GM12864 (cell line): ENCODE results near the gene TACSTD2.
A peak's percentile ranks its signal among the peaks of the same experiment; 100 is the strongest.
"Not testable (repeated sequence)": the region's sequence is repeated elsewhere in the genome, so short reads cannot be mapped to it uniquely, and the experiment has no call there.

Experiments
- DNase-seq: peaks from one replicate; pipeline ENCODE4 v3.0.0-alpha.2; 2011; ENCODE audit warnings: low read depth
- H3K4me3 ChIP-seq: 2 replicates; pipeline ENCODE4 v1.5.1; 2011; ENCODE audit warnings: mild to moderate bottlenecking, low read depth, low read length, control low read depth
- TF ChIP-seq, protein P1 (sequence below): IDR thresholded peaks from 2 replicates; pipeline ENCODE4 v1.5.1; 2011; ENCODE audit warnings: low read depth, mild to moderate bottlenecking, moderate library complexity, low read length, control low read depth, inconsistent platforms; ENCODE audit errors: missing control alignments

The TACSTD2 gene

DNA sequence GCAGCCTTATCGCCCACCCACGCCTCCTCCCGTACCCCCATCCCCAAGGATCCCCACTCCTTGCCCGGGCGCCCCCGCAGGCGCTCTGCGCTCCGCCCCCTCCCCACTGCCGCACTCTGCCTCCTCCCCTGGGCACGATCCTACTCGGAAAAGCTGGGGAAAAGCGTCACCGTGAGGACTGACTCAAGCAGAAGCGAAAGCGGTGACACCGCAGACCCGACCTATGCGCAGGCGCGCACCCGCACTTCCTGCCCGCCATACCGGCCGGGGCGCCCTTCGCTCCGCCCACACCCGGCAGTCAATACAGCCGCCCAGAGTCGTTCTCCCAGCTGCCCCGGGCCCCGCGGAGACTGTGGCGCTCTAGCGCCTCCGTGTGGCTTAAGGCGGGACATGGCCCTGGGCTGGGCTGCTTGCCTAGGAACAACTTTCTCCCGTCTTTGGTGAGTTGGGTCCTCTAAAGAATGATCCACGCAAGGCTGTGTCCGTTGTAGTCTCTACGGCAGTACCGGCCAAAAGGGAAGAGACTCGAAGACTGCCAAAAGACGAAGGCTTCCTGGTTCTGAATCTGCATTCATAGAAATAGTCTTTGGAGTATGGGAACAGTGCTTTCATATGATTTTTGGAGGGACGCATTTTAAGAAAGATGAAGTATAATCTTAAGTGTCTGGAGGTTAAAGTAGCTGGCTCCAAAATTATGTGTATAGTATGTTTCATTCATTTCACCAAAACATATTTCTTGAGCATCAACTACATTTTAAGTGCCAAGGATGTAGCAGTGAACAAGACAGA lies 30.3 kb downstream of the TACSTD2 start, which contains the start of gene OMA1:
TSS of gene OMA1 (minus strand) at position 207 of the 789 bp plus-strand sequence. CDS start 7,432 bp downstream, outside the sequence.
- TF ChIP-seq, protein P1, sequence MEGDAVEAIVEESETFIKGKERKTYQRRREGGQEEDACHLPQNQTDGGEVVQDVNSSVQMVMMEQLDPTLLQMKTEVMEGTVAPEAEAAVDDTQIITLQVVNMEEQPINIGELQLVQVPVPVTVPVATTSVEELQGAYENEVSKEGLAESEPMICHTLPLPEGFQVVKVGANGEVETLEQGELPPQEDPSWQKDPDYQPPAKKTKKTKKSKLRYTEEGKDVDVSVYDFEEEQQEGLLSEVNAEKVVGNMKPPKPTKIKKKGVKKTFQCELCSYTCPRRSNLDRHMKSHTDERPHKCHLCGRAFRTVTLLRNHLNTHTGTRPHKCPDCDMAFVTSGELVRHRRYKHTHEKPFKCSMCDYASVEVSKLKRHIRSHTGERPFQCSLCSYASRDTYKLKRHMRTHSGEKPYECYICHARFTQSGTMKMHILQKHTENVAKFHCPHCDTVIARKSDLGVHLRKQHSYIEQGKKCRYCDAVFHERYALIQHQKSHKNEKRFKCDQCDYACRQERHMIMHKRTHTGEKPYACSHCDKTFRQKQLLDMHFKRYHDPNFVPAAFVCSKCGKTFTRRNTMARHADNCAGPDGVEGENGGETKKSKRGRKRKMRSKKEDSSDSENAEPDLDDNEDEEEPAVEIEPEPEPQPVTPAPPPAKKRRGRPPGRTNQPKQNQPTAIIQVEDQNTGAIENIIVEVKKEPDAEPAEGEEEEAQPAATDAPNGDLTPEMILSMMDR, result peak; percentile 95
- DNase-seq, result peak; percentile 87
- H3K4me3 ChIP-seq, result peak within 1 kb of the TSS; percentile 94

DNA sequence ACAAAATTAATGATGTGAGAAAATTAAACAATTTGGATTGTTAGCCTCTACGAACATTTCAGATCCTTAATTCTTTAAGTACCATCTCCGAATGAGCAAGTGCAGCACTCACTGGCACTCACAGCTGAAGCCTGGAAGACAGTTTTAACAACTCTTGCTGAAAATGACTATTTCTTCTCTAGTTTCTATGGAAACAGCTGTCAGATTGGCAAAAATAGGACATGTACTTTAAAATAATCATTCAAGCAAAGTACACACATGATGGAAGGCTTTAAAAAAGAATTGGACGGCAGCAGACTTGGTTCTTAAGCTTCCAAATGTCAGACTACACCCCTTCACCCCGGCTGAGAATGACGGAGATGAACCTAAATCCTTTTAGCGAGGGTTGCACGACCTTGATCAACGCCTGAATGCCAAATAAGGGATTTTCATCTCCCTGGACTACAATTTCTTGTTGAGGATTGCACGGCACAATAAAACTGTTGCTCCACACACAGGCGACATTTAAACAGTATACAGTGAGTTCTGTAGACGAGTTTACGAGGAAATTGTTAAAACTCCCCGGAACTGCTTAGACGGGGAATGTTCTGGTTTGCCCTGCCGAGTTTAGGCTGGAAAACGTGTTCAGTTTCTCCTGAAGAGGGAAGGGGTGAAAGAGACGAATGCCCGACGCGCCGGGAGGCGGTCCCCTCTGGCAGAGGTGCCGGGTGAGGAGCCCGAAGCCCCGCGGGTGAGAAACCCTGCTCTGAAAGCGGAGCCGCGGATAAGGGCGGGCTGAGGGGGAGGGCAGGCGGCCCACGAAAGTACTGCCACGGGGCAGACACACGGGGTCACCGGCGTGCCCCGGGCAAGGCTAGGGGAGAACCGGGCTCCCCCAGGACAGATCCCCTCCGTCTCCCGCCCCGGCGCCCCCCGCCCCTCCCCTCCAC lies 31.2 kb downstream of the TACSTD2 start:
- DNase-seq, result peak; percentile 36
- TF ChIP-seq, protein P1, result no peak
- peak overlapping the region; percentile 94 for H3K4me3 ChIP-seq

DNA sequence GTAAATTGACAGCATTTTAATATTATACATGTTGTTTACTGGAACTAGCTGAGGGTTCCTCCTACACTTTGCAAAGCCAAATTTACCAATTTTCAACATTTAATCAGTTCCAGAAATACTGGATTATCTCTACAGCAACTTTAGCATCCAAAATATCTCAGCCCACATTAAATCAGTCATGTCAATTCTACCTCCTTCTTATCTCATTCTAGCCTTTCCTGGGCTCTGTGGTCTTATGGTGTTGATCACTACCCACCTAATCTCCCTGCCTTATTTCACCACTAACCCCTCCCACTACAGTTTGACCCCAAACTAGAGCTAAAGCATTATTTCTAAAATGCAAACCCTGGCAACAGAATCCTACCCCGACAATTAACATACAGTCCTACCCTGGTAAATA lies 33.8 kb downstream of the TACSTD2 start:
- no peak for DNase-seq
- TF ChIP-seq, protein P1, result no peak
- no peak overlapping the region for H3K4me3 ChIP-seq

DNA sequence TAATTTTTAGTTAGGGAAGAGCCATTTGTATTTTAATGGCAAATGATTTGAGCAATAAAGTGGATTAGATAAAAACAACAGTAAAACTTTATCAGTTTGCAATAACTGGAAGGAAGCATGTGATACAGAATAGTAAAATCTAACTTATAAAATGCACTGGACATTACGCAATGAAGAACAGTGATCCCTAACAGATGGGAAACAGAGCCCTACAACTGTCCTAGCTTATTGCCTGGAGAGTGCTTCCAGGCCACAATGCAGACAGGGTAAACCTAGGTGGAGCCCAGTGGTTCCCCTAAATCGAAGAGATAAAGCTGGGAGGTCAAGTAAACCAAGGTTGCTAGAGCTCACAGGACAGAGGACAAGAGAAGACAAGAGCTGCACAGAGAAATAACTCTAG lies 37.5 kb downstream of the TACSTD2 start:
- no peak for DNase-seq
- TF ChIP-seq, protein P1, result no peak

DNA sequence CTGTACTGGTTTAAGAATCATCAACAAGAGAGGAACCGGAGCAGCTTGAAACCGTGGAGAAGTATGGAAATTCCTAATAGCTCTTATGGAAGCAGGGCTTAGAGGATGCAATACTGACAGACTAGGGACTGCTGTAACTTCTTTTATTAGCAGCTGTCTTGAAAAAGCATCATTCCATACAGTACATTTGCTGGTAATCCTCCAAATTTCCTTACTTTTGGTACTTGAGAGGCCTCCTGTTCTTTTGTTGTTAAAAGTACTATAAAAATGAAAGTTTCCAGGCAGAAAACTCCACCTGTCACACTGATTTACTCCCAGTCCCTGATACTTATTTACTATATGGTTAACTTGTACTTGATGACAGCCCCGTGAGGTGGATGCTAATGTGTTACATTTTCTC lies 38.2 kb downstream of the TACSTD2 start:
- no peak overlapping the region for H3K4me3 ChIP-seq
- TF ChIP-seq, protein P1, result no peak
- DNase-seq, result no peak

More for the DNA sequence above, 37.5 kb downstream of the TACSTD2 start:
- H3K4me3 ChIP-seq, result no peak overlapping the region

DNA sequence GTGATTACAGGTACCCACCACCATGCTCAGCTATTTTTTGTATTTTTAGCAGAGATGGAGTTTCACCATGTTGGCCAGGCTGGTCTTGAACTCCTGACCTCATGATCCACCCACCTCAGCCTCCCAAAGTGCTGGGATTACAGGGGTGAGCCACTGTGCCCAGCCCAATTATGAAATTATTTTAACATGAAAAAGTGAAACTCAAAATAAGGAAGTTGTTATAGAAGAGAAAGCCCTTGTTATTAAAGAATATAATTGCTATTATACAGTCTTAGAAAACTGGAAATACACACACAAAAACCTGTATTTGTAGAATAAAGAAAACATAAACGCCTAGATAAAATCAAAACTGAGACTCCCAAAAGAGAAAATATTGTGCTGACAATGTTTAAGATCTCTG lies 45.2 kb downstream of the TACSTD2 start:
- H3K4me3 ChIP-seq, DNase-seq: not testable (repeated sequence)

DNA sequence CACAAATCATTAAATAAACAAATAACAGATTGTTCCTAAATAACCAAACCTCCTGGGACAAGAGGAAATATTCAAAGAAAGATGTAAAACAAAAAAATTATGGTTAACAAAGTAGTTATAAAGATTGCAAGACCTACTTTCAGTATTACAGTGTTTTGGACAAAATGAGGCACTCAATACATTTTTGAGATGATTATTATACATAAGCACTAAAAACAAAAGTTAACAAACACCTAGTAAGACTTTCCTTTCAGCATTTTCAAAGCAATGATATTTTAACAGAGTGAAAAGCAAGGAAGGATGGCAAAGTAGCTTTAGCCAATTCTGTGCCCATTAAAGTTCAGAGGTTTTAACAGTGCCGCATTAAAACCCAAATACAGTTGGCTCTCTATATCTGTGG lies 47.8 kb downstream of the TACSTD2 start:
- H3K4me3 ChIP-seq, result no peak overlapping the region
- DNase-seq, result no peak
- TF ChIP-seq, protein P1, result no peak
